ENCODE data around the gene OTOF. TPM values are rescaled to one million over a fixed set of nuclear protein-coding genes. Genes with fewer than 3 reads are reported as not detected.

The OTOF gene
- total and polyA plus RNA-seq, 2 experiments from 2014 or later: 0.38 to 0.43 TPM

DNA sequence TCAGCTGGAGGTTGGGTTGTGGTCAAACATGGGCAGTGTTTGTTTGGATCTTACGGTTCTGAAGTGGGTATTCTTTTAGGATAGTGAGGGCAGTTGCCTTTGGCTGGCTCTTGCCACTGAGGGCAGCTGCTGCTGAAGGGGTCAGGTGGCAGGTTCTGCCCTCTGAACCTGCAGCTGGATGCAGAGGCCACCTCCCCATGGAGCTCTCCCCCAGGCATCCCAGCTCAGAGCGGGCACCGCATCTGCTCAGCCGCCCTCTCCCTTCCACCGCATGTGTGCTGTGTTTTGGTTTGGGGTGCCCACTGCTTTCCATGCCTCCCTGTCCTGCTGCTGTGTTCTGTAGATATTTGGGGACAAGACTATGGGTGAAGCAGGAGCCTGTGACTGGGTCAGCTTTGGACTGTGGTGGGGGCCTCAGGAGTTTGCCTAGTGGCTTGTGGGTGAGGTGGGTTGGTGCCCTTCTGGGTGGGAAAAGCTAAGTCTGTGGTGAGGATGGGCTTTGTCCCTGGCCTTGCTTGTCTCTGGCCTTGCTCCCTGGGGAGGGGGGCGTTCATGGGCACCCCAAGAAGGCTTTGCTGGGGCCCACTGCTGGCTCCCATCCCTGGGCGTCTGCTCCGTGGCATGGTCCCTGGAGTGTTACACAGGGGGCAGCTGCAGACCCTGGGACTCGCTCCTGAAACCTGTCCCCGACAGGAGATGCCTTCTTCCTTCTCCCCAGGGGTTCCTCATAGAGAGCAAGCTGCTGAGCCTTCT, 28.5 kb downstream of the OTOF start:
- DNase-seq: no peak
- Histone ChIP-seq H3K4me1 (ENCODE audit: insufficient read depth) (no peaks in the 10 kb centered on the region), H3K36me3 (ENCODE audit: low read depth) (no peaks in the 10 kb centered on the region), H3K4me2 (ENCODE audit: unreplicated experiment) (no peak overlapping the region), H3K27me3 (replicated peaks; ENCODE audit: insufficient read depth) (no peaks in the 10 kb centered on the region), H3K27ac (no peak overlapping the region), H3K9me3 (ENCODE audit: low read depth) (no peaks in the 10 kb centered on the region), H4K20me1 (ENCODE audit: insufficient read depth) (no peaks in the 10 kb centered on the region), H3K4me3 (no peak overlapping the region), H3F3A (ENCODE audit: insufficient read depth) (no peaks in the 10 kb centered on the region), H3K9ac (no peak overlapping the region), H2AFZ (no peak overlapping the region), H3K79me2 (ENCODE audit: insufficient read depth) (no peaks in the 10 kb centered on the region), H3K9me2 (ENCODE audit: insufficient read depth) (no peaks in the 10 kb centered on the region)
- in situ Hi-C loops (cut with MboI): no loop called here
- TF ChIP-seq EZH2 (IDR thresholded peaks at IDR 0.05; ENCODE audit: insufficient read depth, poor library complexity, severe bottlenecking) (no peak), EZH2phosphoT487 (IDR thresholded peaks at IDR 0.05; ENCODE audit: insufficient read depth, low read depth) (no peak)
- WGBS, 2 experiments (ENCODE audit: low coverage in 1 of 2, low lambda C conversion rate in 2 of 2, missing lambda C conversion rate in 2 of 2): 72 to 86% methylated on average over 10 of the region's 10 CpGs

DNA sequence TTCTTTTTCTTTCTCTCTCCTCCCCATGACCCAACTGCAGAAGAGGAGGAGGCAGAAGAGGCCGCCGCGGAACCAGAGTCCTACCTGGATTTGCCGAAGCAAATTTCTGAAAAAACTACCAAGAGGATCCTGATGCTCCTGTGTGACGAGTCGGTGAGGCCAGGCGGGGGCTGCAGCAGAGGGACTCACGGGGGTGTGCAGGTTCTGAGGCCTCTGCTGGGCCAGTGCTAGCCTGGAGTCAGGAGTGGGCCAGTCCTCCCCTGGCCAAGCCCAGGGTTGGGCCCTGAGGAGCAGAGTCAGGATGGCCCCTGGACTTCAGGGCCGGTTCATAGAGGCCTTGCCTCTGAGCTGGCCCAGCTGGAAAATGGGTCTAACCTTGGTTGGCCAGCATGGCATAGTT, 29.3 kb downstream of the OTOF start:
- Histone ChIP-seq H3K9me2 (ENCODE audit: insufficient read depth) (no peaks in the 10 kb centered on the region), H3K9me3 (ENCODE audit: low read depth) (no peaks in the 10 kb centered on the region), H3K4me3 (no peak overlapping the region), H3K36me3 (ENCODE audit: low read depth) (no peaks in the 10 kb centered on the region), H4K20me1 (ENCODE audit: insufficient read depth) (no peaks in the 10 kb centered on the region), H3K79me2 (ENCODE audit: insufficient read depth) (no peaks in the 10 kb centered on the region), H3K4me1 (ENCODE audit: insufficient read depth) (no peaks in the 10 kb centered on the region), H3K4me2 (ENCODE audit: unreplicated experiment) (no peak overlapping the region), H3K27me3 (replicated peaks; ENCODE audit: insufficient read depth) (no peaks in the 10 kb centered on the region), H3F3A (ENCODE audit: insufficient read depth) (no peaks in the 10 kb centered on the region), H2AFZ (no peak overlapping the region), H3K9ac (no peak overlapping the region), H3K27ac (no peak overlapping the region)
- no peak for TF ChIP-seq EZH2phosphoT487 (IDR thresholded peaks at IDR 0.05; ENCODE audit: insufficient read depth, low read depth)
- TF ChIP-seq EZH2 (IDR thresholded peaks at IDR 0.05; ENCODE audit: insufficient read depth, poor library complexity, severe bottlenecking): no peak
- 83 to 87% methylated on average over 9 of the region's 9 CpGs for WGBS, 2 experiments (ENCODE audit: low coverage in 1 of 2, low lambda C conversion rate in 2 of 2, missing lambda C conversion rate in 2 of 2)
- in situ Hi-C loops (cut with MboI): no loop called here
- DNase-seq: no peak

DNA sequence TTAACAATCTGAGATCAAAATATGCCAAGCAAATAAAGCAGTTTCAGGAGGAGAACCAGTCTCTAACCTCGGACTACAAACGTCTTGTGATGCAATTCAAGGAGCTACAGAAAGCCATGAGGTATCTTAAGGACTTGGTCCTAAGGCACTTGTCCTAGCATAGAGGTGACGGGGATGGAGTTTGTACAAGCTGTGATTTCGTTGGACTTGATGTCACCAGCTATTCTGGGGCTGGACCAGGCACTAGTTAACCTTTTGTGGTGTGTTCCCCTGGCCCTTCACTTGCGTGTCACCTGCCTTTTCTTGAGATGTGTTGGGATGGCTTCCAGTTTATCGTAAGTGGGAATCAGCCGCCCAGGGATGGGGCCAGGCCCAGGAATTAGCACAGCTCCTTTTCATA, 33.7 kb downstream of the OTOF start:
- H4K20me1 ChIP-seq (ENCODE audit: insufficient read depth): no peaks in the 10 kb centered on the region
- no peak overlapping the region for H2AFZ ChIP-seq
- H3K4me3 ChIP-seq: no peak overlapping the region
- TF ChIP-seq EZH2phosphoT487 (IDR thresholded peaks at IDR 0.05; ENCODE audit: insufficient read depth, low read depth) (no peak), EZH2 (IDR thresholded peaks at IDR 0.05; ENCODE audit: insufficient read depth, poor library complexity, severe bottlenecking) (no peak)
- H3K79me2 ChIP-seq (ENCODE audit: insufficient read depth): no peaks in the 10 kb centered on the region
- no peak overlapping the region for H3K9ac ChIP-seq
- H3K27me3 ChIP-seq (replicated peaks; ENCODE audit: insufficient read depth): no peaks in the 10 kb centered on the region
- H3K36me3 ChIP-seq (ENCODE audit: low read depth): no peaks in the 10 kb centered on the region
- H3K9me3 ChIP-seq (ENCODE audit: low read depth): no peaks in the 10 kb centered on the region
- in situ Hi-C loops (cut with MboI): no loop called here
- H3K9me2 ChIP-seq (ENCODE audit: insufficient read depth): no peaks in the 10 kb centered on the region
- no peak for DNase-seq
- no peak overlapping the region for H3K27ac ChIP-seq
- peaks cover 3% of the 10 kb centered on the region; the same call in 1 of the 2 replicates for H3F3A ChIP-seq (ENCODE audit: insufficient read depth)
- no peak overlapping the region for H3K4me2 ChIP-seq (ENCODE audit: unreplicated experiment)
- peaks cover 4% of the 10 kb centered on the region for H3K4me1 ChIP-seq (ENCODE audit: insufficient read depth)
- WGBS, 2 experiments (ENCODE audit: low coverage in 1 of 2, low lambda C conversion rate in 2 of 2, missing lambda C conversion rate in 2 of 2): 53 to 55% methylated on average over 7 of the region's 7 CpGs

DNA sequence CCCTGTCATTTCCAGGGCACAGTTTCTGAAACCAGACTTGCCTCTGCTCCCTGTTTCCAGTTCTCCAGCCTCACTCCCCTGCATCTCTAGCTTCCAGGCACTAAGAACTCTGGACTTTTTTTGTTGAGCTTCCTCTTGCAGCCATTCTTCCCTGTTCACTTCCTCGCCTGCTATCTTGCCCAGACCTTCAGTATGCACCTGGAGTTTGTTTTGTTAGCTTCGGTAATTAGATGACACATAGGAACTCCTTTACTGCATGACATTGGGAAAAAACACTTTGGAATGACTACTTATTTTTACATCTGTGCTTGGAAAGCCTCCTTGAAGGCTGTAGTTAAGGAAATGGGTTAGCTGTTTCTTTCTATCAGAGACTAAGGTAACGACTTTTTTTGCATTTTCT, 35.2 kb downstream of the OTOF start:
- Histone ChIP-seq H2AFZ (no peak overlapping the region), H3K27ac (no peak overlapping the region), H3F3A (ENCODE audit: insufficient read depth) (peaks cover 14% of the 10 kb centered on the region), H3K4me3 (no peak overlapping the region), H3K4me2 (ENCODE audit: unreplicated experiment) (no peak overlapping the region), H3K4me1 (ENCODE audit: insufficient read depth) (peaks cover 18% of the 10 kb centered on the region), H4K20me1 (ENCODE audit: insufficient read depth) (no peaks in the 10 kb centered on the region), H3K36me3 (ENCODE audit: low read depth) (no peaks in the 10 kb centered on the region), H3K9ac (no peak overlapping the region), H3K9me3 (ENCODE audit: low read depth) (no peaks in the 10 kb centered on the region), H3K9me2 (ENCODE audit: insufficient read depth) (no peaks in the 10 kb centered on the region), H3K79me2 (ENCODE audit: insufficient read depth) (no peaks in the 10 kb centered on the region), H3K27me3 (replicated peaks; ENCODE audit: insufficient read depth) (no peaks in the 10 kb centered on the region)
- WGBS, 2 experiments (ENCODE audit: low coverage in 1 of 2, low lambda C conversion rate in 2 of 2, missing lambda C conversion rate in 2 of 2): 54 to 64% methylated on average over 3 of the region's 3 CpGs
- TF ChIP-seq EZH2 (IDR thresholded peaks at IDR 0.05; ENCODE audit: insufficient read depth, poor library complexity, severe bottlenecking) (no peak), EZH2phosphoT487 (IDR thresholded peaks at IDR 0.05; ENCODE audit: insufficient read depth, low read depth) (no peak)
- in situ Hi-C loops (cut with MboI): no loop called here
- DNase-seq: no peak
